Embryonic facial prominence (tissue), 1 donor: ENCODE data around the gene ZNF70.

Experiments used
- DNase-seq: peaks from one replicate; pipeline ENCODE4 v3.0.0-alpha.2; 2016; ENCODE audit errors: extremely low spot score

Gene ZNF70

GRCh38 chr22:23750714-23751440 is at the start of gene ZNF70:
TSS of gene ZNF70 (minus strand) at chr22:23751112. CDS start at chr22:23745140, 5,972 bp downstream.
- peak; percentile 55 for DNase-seq

GRCh38 chr22:23796461-23796860 is 45.5 kb upstream of the ZNF70 start:
- DNase-seq = no peak

- DNase-seq = no peak
These were observed 42.4 kb upstream of the ZNF70 start for GRCh38 chr22:23793326-23793725.

- DNase-seq = no peak
These were observed 41.1 kb upstream of the ZNF70 start for GRCh38 chr22:23791738-23792645.

GRCh38 chr22:23790819-23791737 is 40.2 kb upstream of the ZNF70 start:
- DNase-seq = no peak

- no peak for DNase-seq
These were observed 38.7 kb upstream of the ZNF70 start for GRCh38 chr22:23789638-23790037.

- no peak for DNase-seq
These were observed 38.2 kb upstream of the ZNF70 start for GRCh38 chr22:23789121-23789520.

GRCh38 chr22:23787910-23788309 is 37.0 kb upstream of the ZNF70 start:
- no peak for DNase-seq

- DNase-seq = no peak
These were observed 36.6 kb upstream of the ZNF70 start for GRCh38 chr22:23787600-23787896.

- peak; percentile 81 for DNase-seq
These were observed 36.1 kb upstream of the ZNF70 start, which contains the start of gene SMARCB1 for GRCh38 chr22:23786752-23787599. TSS of gene SMARCB1 (plus strand) at chr22:23786966. CDS start at chr22:23787170, 204 bp downstream.

GRCh38 chr22:23786261-23786710 is 35.4 kb upstream of the ZNF70 start:
- no peak for DNase-seq

- DNase-seq = no peak
These were observed 33.4 kb upstream of the ZNF70 start for GRCh38 chr22:23784215-23784732.

- DNase-seq = no peak
These were observed 32.6 kb upstream of the ZNF70 start for GRCh38 chr22:23783265-23784150.

- no peak for DNase-seq
These were observed 31.8 kb upstream of the ZNF70 start for GRCh38 chr22:23782703-23783102.

- DNase-seq = no peak
These were observed 31.3 kb upstream of the ZNF70 start for GRCh38 chr22:23782252-23782651.

GRCh38 chr22:23781511-23782183 is 30.7 kb upstream of the ZNF70 start:
- DNase-seq = no peak

GRCh38 chr22:23781065-23781464 is 30.2 kb upstream of the ZNF70 start:
- no peak for DNase-seq

GRCh38 chr22:23780146-23780748 is 29.3 kb upstream of the ZNF70 start:
- no peak for DNase-seq

- no peak for DNase-seq
These were observed 28.8 kb upstream of the ZNF70 start for GRCh38 chr22:23779731-23780130.
